Parathyroid adenoma (tissue), 2 donors: ENCODE measurements around the gene NLGN1.

Source experiments
- H2AFZ ChIP-seq: fragments of 300-600 bp; sonication (generic); one replicate; pipeline ENCODE4 v1.7.0; 2017; ENCODE audit warnings: antibody characterized with exemption, mild to moderate bottlenecking
- H3K27ac ChIP-seq: fragments of 300-600 bp; sonication (generic); one replicate; pipeline ENCODE4 v1.7.0; 2017
- H3K27me3 ChIP-seq: fragments of 300-600 bp; sonication (generic); one replicate; pipeline ENCODE4 v1.7.0; 2017; ENCODE audit warnings: low read length; ENCODE audit not compliant: control insufficient read depth, insufficient read depth
- H3K36me3 ChIP-seq: fragments of 300-600 bp; sonication (generic); one replicate; pipeline ENCODE4 v1.7.0; 2017; ENCODE audit warnings: low read length; ENCODE audit not compliant: control insufficient read depth, insufficient read depth
- H3K4me1 ChIP-seq: fragments of 300-600 bp; sonication (generic); one replicate; pipeline ENCODE4 v1.7.0; 2017; ENCODE audit warnings: control low read depth
- H3K4me2 ChIP-seq: fragments of 300-600 bp; sonication (generic); one replicate; pipeline ENCODE4 v1.7.0; 2017; ENCODE audit warnings: low read length
- H3K4me3 ChIP-seq: fragments of 300-600 bp; sonication (generic); one replicate; pipeline ENCODE4 v1.7.0; 2017; ENCODE audit warnings: low read depth, low read length
- H3K79me2 ChIP-seq: fragments of 300-600 bp; sonication (generic); one replicate; pipeline ENCODE4 v1.7.0; 2017; ENCODE audit warnings: control low read depth
- H3K9ac ChIP-seq: fragments of 300-600 bp; sonication (generic); one replicate; pipeline ENCODE4 v1.7.0; 2017; ENCODE audit warnings: mild to moderate bottlenecking
- H3K9me3 ChIP-seq: fragments of 300-600 bp; sonication (generic); one replicate; pipeline ENCODE4 v1.7.0; 2017; ENCODE audit warnings: low read length; ENCODE audit not compliant: control insufficient read depth
- TF ChIP-seq, protein P1 (sequence below): fragments of 300-600 bp; sonication (generic); IDR thresholded peaks from one replicate; pipeline ENCODE4 v1.7.0; 2017; ENCODE audit warnings: antibody characterized with exemption, mild to moderate bottlenecking
- donor health status: primary hyperparathyroidism.

The NLGN1 gene

DNA sequence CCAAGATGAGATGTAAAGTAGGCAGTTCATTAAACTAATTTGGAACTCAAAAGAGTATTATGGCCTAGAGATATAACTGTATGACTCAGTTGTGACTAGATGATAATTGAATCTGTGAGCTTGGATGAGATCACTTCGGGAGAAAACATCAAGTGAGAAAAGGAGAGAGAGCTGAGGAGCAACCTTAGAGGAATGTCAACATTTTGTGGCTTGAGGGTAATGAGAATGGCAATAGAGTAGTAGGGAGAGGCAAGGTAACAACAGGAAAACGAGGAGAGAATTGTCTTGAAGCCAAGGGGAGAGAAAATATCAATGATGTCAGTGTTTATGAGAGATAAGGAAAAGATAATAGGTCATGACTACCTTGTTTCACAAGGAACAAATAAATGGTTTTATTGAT, 580.2 kb downstream of the NLGN1 start:
- no peaks in the 10 kb centered on the region for H3K36me3 ChIP-seq
- no peak overlapping the region for H3K4me2 ChIP-seq
- no peaks in the 10 kb centered on the region for H3K4me1 ChIP-seq
- H3K9me3 ChIP-seq, result no peaks in the 10 kb centered on the region
- H3K4me3 ChIP-seq, result no peak overlapping the region
- no peaks in the 10 kb centered on the region for H3K79me2 ChIP-seq
- no peak overlapping the region for H2AFZ ChIP-seq
- no peak overlapping the region for H3K27ac ChIP-seq
- no peak overlapping the region for H3K9ac ChIP-seq
- TF ChIP-seq, protein P1, sequence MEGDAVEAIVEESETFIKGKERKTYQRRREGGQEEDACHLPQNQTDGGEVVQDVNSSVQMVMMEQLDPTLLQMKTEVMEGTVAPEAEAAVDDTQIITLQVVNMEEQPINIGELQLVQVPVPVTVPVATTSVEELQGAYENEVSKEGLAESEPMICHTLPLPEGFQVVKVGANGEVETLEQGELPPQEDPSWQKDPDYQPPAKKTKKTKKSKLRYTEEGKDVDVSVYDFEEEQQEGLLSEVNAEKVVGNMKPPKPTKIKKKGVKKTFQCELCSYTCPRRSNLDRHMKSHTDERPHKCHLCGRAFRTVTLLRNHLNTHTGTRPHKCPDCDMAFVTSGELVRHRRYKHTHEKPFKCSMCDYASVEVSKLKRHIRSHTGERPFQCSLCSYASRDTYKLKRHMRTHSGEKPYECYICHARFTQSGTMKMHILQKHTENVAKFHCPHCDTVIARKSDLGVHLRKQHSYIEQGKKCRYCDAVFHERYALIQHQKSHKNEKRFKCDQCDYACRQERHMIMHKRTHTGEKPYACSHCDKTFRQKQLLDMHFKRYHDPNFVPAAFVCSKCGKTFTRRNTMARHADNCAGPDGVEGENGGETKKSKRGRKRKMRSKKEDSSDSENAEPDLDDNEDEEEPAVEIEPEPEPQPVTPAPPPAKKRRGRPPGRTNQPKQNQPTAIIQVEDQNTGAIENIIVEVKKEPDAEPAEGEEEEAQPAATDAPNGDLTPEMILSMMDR, result no peak
- H3K27me3 ChIP-seq, result no peaks in the 10 kb centered on the region

DNA sequence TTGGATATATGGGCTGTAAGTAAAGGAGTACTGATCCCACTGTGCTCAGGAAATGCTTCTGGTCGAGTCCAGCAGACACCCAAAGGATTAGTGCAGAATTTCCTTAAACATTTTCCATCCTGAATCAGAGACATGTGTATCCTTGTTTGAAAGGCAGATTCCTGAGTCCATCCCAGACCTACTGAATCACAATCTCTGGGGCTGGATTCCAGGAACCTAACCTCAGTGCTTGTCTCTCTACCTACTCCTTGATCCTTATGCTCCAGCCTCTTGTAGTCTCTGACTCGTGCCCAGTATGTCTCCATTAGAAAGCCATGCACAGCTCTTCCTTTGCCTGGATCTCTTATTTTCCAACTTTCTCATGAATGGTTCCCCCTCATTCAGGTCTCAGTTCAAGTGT, 585.8 kb downstream of the NLGN1 start:
- no peaks in the 10 kb centered on the region for H3K36me3 ChIP-seq

DNA sequence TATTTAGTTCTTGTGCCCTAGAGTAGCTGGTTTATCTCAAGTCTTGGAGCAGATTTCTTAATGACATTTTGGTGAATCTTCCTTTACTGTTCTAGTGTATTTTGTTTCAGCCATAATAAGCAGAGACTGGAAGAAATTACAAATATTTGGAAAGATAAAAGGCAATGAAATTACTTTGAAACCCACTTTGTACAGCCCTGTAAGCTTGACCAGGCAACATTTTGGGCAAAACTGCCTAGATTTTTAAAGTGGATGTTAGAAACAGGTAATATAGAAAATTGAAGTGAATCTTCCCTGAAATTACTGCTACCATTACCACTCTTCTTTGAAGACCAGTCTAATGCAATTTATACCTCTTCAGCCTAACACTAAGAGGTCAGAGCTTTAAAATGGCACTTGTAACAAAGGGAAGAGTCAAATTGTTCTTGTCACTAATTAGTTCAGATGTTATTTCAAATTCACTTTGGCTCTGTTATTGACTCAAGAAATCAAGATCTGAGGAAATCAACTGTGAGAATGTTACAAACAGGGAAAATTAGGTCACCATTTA, 589.4 kb downstream of the NLGN1 start:
- no peak overlapping the region for H3K4me3 ChIP-seq
- no peaks in the 10 kb centered on the region for H3K79me2 ChIP-seq
- no peak overlapping the region for H2AFZ ChIP-seq
- H3K27me3 ChIP-seq, result no peaks in the 10 kb centered on the region
- H3K4me2 ChIP-seq, result no peak overlapping the region
- H3K36me3 ChIP-seq, result no peaks in the 10 kb centered on the region
- no peaks in the 10 kb centered on the region for H3K9me3 ChIP-seq
- no peak overlapping the region for H3K9ac ChIP-seq
- TF ChIP-seq, protein P1, result no peak
- H3K27ac ChIP-seq, result no peak overlapping the region
- no peaks in the 10 kb centered on the region for H3K4me1 ChIP-seq

More for the DNA sequence above, 585.8 kb downstream of the NLGN1 start:
- Histone ChIP-seq H3K4me1 (no peaks in the 10 kb centered on the region), H2AFZ (no peak overlapping the region), H3K4me3 (no peak overlapping the region), H3K27me3 (no peaks in the 10 kb centered on the region), H3K79me2 (no peaks in the 10 kb centered on the region), H3K27ac (no peak overlapping the region), H3K9me3 (no peaks in the 10 kb centered on the region), H3K9ac (no peak overlapping the region), H3K4me2 (no peak overlapping the region)
- TF ChIP-seq, protein P1, result no peak

DNA sequence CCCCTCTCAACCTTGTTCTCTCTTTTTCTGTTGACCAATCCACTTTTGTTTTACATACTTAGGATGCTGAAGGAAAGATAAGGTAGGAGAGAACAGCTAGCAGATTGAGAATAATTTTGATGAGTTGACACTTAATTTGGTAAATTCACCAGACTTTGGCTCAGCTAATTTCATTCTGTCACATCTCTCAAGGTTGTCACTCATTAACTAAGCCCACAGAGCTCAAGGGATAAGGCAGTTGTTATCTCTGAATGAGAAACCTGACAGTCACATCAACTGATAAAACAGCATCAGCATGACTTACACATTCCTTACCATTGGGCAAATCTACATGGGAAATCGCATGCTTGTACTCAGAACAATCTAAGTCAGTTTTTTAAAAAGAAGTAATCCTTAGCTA, 591.4 kb downstream of the NLGN1 start:
- Histone ChIP-seq H3K9ac (no peak overlapping the region), H3K4me2 (no peak overlapping the region), H3K4me3 (no peak overlapping the region), H3K4me1 (no peaks in the 10 kb centered on the region), H3K27ac (no peak overlapping the region), H3K27me3 (no peaks in the 10 kb centered on the region), H3K36me3 (no peaks in the 10 kb centered on the region), H3K79me2 (no peaks in the 10 kb centered on the region), H2AFZ (no peak overlapping the region), H3K9me3 (no peaks in the 10 kb centered on the region)
- TF ChIP-seq, protein P1, result no peak

DNA sequence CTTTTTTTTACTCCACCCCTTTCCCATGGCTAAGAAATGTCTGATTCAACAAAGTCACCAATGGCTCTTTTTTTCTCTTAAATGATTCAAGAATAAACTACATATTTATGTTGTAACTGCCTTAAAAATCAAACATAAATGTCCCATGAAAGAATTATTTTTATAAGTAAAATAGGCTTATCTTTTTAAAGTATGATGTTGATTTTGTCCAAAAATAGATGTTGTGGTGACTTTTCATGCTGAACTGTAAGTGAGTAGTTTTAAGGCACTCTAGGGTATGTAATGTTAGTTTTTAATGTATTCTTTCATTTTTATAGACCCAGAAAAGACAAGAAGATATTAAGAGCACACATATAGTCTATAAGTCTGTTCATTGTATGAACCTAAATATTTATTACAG, 594.9 kb downstream of the NLGN1 start:
- Histone ChIP-seq H3K4me3 (no peak overlapping the region), H3K36me3 (no peaks in the 10 kb centered on the region), H2AFZ (no peak overlapping the region), H3K9ac (no peak overlapping the region), H3K79me2 (no peaks in the 10 kb centered on the region), H3K27ac (no peak overlapping the region), H3K27me3 (no peaks in the 10 kb centered on the region), H3K4me2 (no peak overlapping the region), H3K4me1 (no peaks in the 10 kb centered on the region), H3K9me3 (no peaks in the 10 kb centered on the region)
- TF ChIP-seq, protein P1, result no peak
